MCF 10A (cell line): ENCODE results near the gene LSMEM2. TPM values are rescaled to one million over a fixed set of nuclear protein-coding genes. Genes with fewer than 3 reads are reported as not detected.

Experiments
- BruUV-seq: library from RNA; stranded (reverse); fragments of 400-500 nt; replicated peaks from 2 replicates; lab custom pipeline; 2021; lab: Mats Ljungman, UMichigan
- CTCF ChIA-PET: fragments of 300-600 bp; sonication (Branson Sonifier 250); formaldehyde crosslinking; extraction: SDS; loops from one replicate; lab custom pipeline; 2021; ENCODE audit warnings: antibody characterized with exemption, inconsistent platforms; lab: Yijun Ruan, JAX
- POLR2A ChIA-PET: fragments of 300-600, 350-650 bp; sonication (Branson Sonifier 250); formaldehyde crosslinking; extraction: SDS; loops from one replicate; lab custom pipeline; 2020; ENCODE audit warnings: antibody characterized with exemption, inconsistent platforms; lab: Yijun Ruan, JAX
- DNase-seq: peaks from one replicate; pipeline ENCODE4 v3.0.0-alpha.2; 2018; ENCODE audit not compliant: unreplicated experiment
- H3K27ac Mint-ChIP-seq: one replicate; pipeline ENCODE4 v1.8.0; 2022; ENCODE audit warnings: mild to moderate bottlenecking, low read depth, mixed read lengths; ENCODE audit not compliant: unreplicated experiment
- H3K27me3 Mint-ChIP-seq: one replicate; pipeline ENCODE4 v1.8.0; 2022; ENCODE audit warnings: mixed read lengths; ENCODE audit not compliant: insufficient read depth, unreplicated experiment
- H3K36me3 Mint-ChIP-seq: one replicate; pipeline ENCODE4 v1.8.0; 2022; ENCODE audit warnings: mild to moderate bottlenecking, moderate library complexity, mixed read lengths; ENCODE audit not compliant: insufficient read depth, unreplicated experiment
- H3K4me1 Mint-ChIP-seq: one replicate; pipeline ENCODE4 v1.8.0; 2022; ENCODE audit warnings: mixed read lengths; ENCODE audit not compliant: insufficient read depth, unreplicated experiment
- H3K4me3 Mint-ChIP-seq: one replicate; pipeline ENCODE4 v1.8.0; 2022; ENCODE audit warnings: mild to moderate bottlenecking, moderate library complexity, mixed read lengths; ENCODE audit not compliant: unreplicated experiment
- H3K9me3 Mint-ChIP-seq: one replicate; pipeline ENCODE4 v1.8.0; 2022; ENCODE audit warnings: mixed read lengths; ENCODE audit not compliant: unreplicated experiment
- intact Hi-C: fragments of 100-400 bp; cut with micrococcal nuclease; formaldehyde crosslinking; loops from 2 replicates; pipeline ENCODE4 v1.14.1; 2022
- total RNA-seq: library from RNA; stranded (reverse); gene quantifications from 2 replicates; pipeline ENCODE4 v1.2.3, GENCODE V29; 2022
- TF ChIP-seq, protein P1 (sequence below): fragments of 200-600 bp; IDR thresholded peaks from one replicate; pipeline ENCODE4 v1.8.0; 2022; ENCODE audit warnings: antibody characterized with exemption, mild to moderate bottlenecking; ENCODE audit not compliant: unreplicated experiment

LSMEM2 gene
- total RNA-seq, 1 experiment from 2014 or later, result not detected

DNA sequence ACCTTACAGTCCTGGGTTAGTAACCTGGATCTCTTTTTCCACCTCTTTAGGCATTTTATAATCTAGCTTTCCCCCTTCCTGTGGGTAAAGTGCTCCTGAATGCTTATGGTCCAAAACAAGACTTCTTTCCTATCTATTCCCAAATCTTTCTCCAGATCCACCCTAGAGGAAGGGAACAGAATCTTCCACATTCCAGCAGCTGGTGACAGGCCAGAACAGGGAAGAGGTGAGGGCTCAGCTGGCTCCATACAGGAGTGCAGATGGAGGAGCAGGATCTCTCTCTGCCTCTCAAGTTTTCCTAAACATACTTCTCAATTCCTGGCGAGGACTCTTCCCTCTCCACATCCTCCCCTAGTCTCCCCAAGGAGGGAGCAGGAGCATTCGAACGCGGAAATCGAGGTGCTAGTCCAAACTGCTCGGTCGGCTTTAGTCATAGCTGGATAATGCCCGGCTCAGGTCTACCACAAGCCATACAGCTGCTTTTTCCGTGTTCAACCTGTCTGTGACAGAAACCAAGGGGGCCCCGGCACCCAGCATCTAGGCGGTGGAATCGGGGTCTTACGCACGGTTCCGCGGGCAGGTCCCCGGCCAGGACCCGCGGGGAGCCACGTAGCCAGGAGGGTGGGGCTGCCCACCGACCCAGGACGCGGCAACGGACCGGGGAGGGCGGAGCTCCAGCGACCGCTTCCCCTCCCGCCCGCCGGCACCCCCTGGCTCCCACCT, 57.7 kb downstream of the LSMEM2 start:
- POLR2A ChIA-PET, result interaction anchor here (0.6 to 4.9 kb wide), 28 partner anchors 8 to 1616 kb away, joined by 3 to 79 read pairs (median 5); partner anchors contain the start of genes CYB561D2, DCAF1, GNAI2 and HYAL2
- H3K27ac Mint-ChIP-seq, result peak overlapping the region; percentile 91
- no peaks in the 10 kb centered on the region for H3K27me3 Mint-ChIP-seq
- TF ChIP-seq, protein P1, sequence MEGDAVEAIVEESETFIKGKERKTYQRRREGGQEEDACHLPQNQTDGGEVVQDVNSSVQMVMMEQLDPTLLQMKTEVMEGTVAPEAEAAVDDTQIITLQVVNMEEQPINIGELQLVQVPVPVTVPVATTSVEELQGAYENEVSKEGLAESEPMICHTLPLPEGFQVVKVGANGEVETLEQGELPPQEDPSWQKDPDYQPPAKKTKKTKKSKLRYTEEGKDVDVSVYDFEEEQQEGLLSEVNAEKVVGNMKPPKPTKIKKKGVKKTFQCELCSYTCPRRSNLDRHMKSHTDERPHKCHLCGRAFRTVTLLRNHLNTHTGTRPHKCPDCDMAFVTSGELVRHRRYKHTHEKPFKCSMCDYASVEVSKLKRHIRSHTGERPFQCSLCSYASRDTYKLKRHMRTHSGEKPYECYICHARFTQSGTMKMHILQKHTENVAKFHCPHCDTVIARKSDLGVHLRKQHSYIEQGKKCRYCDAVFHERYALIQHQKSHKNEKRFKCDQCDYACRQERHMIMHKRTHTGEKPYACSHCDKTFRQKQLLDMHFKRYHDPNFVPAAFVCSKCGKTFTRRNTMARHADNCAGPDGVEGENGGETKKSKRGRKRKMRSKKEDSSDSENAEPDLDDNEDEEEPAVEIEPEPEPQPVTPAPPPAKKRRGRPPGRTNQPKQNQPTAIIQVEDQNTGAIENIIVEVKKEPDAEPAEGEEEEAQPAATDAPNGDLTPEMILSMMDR, result no peak
- H3K4me1 Mint-ChIP-seq, result peaks cover 22% of the 10 kb centered on the region
- BruUV-seq, result TSS peak; percentile 64
- peak overlapping the region; percentile 85 for H3K4me3 Mint-ChIP-seq
- no peaks in the 10 kb centered on the region for H3K9me3 Mint-ChIP-seq
- no peak for DNase-seq
- H3K36me3 Mint-ChIP-seq, result peaks cover 37% of the 10 kb centered on the region
- intact Hi-C loops, result no loop called here
- CTCF ChIA-PET, result interaction anchor here (0.6 to 4.6 kb wide), 15 partner anchors 8 to 1675 kb away, joined by 3 to 40 read pairs (median 4); partner anchors contain the start of genes CYB561D2, HEMK1, HYAL3 and IFRD2

DNA sequence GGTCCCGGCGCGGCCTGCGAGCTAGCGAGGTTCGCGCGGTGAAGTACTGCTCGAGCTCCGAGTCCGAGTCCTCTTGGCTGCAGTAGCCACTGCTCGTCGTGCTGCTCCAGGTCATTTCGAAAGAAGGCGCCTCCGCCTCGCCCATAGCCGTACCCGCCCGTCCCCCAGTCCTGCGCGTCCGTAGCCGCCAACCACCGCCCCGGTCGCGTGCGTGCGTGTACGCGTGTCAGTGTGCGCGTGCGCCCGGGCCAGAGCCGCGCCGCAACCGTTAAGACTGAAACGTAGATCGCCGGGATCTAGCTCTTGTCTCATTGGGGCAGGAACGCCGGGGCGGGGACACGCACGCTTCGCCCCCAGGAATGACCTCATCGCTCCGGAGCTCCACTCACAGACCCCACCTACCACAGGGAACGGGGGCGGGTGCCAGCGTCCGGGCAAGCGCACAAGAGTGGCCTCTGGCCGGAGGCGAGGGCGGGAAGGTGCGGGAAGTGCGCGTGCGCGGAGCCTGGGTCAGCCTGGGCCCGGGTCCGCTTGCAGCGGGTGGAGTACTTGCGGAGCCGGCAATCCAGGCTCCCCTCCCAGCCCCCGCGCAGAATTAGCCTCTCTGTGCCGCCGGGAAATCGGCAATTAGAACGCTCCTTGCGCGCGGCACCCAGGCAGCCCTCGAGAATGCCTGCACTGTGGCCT, 58.4 kb downstream of the LSMEM2 start:
- DNase-seq, result peak; percentile 99
- Mint-ChIP-seq H3K36me3 (peaks cover 30% of the 10 kb centered on the region), H3K27ac (peak overlapping the region; percentile 91), H3K4me3 (peak overlapping the region; percentile 85), H3K27me3 (no peaks in the 10 kb centered on the region), H3K9me3 (no peaks in the 10 kb centered on the region), H3K4me1 (peaks cover 22% of the 10 kb centered on the region)
- POLR2A ChIA-PET, result interaction anchor here (0.6 to 4.9 kb wide), 24 partner anchors 8 to 1615 kb away, joined by 3 to 79 read pairs (median 6); partner anchors contain the start of genes CYB561D2, DCAF1, GNAI2 and HYAL2
- TF ChIP-seq, protein P1, result no peak
- CTCF ChIA-PET, result interaction anchor here (0.8 to 4.6 kb wide), 9 partner anchors 9 to 232 kb away, joined by 3 to 40 read pairs (median 4); partner anchors contain the start of genes CYB561D2, HEMK1, IFRD2 and NPRL2
- intact Hi-C loops, result no loop called here
- BruUV-seq, result no TSS peak

Other genes starting within 250 kb of the LSMEM2 start
- 138 TPM in 2 replicates for gene RBM5, start 190.2 kb upstream of the LSMEM2 start, total RNA-seq
- 34.6 and 51.5 TPM in 2 replicates for gene SEMA3F, start 123.8 kb upstream of the LSMEM2 start, total RNA-seq
- 0.49 TPM in 1 of 2 replicates, not detected in the other for gene GNAT1, start 87.5 kb upstream of the LSMEM2 start, total RNA-seq
- gene SLC38A3, start 73.8 kb upstream of the LSMEM2 start, total RNA-seq, result not detected in 2 replicates
- 122 and 123 TPM in 2 replicates for gene GNAI2, start 42.9 kb upstream of the LSMEM2 start, total RNA-seq
- gene SEMA3B, start 9.9 kb upstream of the LSMEM2 start, total RNA-seq, result 7.6 and 12.5 TPM in 2 replicates
- 135 and 182 TPM in 2 replicates for gene IFRD2, start 13.3 kb downstream of the LSMEM2 start, total RNA-seq
- gene HYAL3, start 20.3 kb downstream of the LSMEM2 start, total RNA-seq, result 2.3 and 4.7 TPM in 2 replicates
- 11.4 and 12.4 TPM in 2 replicates for gene NAA80, start 20.3 kb downstream of the LSMEM2 start, total RNA-seq
- gene HYAL1, start 24.5 kb downstream of the LSMEM2 start, total RNA-seq, result 0.42 and 0.70 TPM in 2 replicates
- gene HYAL2, start 43.7 kb downstream of the LSMEM2 start, total RNA-seq, result 11.6 and 12.6 TPM in 2 replicates
- 14.5 and 20.4 TPM in 2 replicates for gene TUSC2, start 49.1 kb downstream of the LSMEM2 start, total RNA-seq
- 24.3 and 32.0 TPM in 2 replicates for gene RASSF1, start 61.7 kb downstream of the LSMEM2 start, total RNA-seq
- 0.68 and 1.0 TPM in 2 replicates for gene ZMYND10, start 66.6 kb downstream of the LSMEM2 start, total RNA-seq
- 21.1 and 22.1 TPM in 2 replicates for gene NPRL2, start 71.7 kb downstream of the LSMEM2 start, total RNA-seq
- gene CYB561D2, start 71.8 kb downstream of the LSMEM2 start, total RNA-seq, result 24.0 and 24.1 TPM in 2 replicates
- 31.9 and 40.3 TPM in 2 replicates for gene TMEM115, start 80.4 kb downstream of the LSMEM2 start, total RNA-seq
- gene CACNA2D2, start 224.5 kb downstream of the LSMEM2 start, total RNA-seq, result not detected in 2 replicates